GM13976 (cell line): ENCODE data around the gene CCDC91.

Source experiments
- DNase-seq: peaks from one replicate; pipeline ENCODE4 v3.0.0; 2012; ENCODE audit warnings: low spot score
- in situ Hi-C: fragments of 300-500 bp; cut with MboI; formaldehyde crosslinking; loops from one replicate; pipeline ENCODE4 v1.12.0; 2022; ENCODE audit warnings: low sequenced_read_pairs, mixed read lengths, inconsistent platforms; ENCODE audit not compliant: unreplicated experiment
- TF ChIP-seq, protein P1 (sequence below): IDR thresholded peaks from 2 replicates; pipeline ENCODE4 v1.5.1; 2012; ENCODE audit warnings: borderline replicate concordance, mild to moderate bottlenecking; ENCODE audit not compliant: insufficient read depth; ENCODE audit errors: extremely low read depth, missing control alignments, control extremely low read depth

CCDC91 gene, protein sequence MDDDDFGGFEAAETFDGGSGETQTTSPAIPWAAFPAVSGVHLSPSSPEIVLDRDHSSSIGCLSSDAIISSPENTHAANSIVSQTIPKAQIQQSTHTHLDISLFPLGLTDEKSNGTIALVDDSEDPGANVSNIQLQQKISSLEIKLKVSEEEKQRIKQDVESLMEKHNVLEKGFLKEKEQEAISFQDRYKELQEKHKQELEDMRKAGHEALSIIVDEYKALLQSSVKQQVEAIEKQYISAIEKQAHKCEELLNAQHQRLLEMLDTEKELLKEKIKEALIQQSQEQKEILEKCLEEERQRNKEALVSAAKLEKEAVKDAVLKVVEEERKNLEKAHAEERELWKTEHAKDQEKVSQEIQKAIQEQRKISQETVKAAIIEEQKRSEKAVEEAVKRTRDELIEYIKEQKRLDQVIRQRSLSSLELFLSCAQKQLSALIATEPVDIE

DNA sequence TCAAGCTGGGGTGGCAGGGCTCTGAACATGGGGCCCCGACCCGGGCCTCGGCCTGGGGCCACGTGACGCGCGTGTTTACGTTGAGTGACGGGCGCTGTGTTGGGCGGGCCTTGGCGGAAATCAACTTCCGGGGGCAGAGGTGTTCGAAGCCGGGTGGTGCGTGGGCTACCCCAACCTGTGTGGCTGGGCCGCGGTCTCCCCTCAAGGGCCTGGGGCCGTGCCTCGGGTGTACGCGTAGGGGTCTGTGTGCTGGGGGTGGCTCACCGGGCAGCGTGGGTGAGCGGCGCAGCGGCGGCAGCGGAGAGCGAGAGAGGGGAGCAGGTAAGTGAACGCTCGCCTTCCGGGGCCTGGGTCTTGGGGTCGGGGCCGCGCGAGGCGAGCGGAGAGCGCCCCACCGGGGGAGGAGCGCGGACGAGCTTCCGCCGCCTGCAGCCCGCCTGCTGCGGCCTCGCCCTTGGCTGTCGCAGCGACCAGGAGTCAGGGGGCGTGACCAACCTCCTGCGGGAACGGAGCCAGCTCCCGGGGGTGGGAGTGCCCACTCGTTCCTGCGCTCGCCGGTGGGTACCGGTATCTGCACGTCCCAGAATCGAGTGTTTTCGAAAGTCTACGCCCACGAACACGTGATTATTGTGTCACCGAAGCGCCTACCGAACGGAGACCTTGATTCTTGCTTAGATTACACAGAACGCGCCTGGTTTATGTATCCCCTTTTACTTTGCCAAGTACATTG lies at the start of gene CCDC91:
CCDC91 (plus strand) TSS at position 136 of the 730 bp plus-strand sequence. CDS start 66,760 bp downstream, outside the sequence.
- in situ Hi-C loops = no loop called here
- DNase-seq = peak; percentile 90
- TF ChIP-seq, protein P1, sequence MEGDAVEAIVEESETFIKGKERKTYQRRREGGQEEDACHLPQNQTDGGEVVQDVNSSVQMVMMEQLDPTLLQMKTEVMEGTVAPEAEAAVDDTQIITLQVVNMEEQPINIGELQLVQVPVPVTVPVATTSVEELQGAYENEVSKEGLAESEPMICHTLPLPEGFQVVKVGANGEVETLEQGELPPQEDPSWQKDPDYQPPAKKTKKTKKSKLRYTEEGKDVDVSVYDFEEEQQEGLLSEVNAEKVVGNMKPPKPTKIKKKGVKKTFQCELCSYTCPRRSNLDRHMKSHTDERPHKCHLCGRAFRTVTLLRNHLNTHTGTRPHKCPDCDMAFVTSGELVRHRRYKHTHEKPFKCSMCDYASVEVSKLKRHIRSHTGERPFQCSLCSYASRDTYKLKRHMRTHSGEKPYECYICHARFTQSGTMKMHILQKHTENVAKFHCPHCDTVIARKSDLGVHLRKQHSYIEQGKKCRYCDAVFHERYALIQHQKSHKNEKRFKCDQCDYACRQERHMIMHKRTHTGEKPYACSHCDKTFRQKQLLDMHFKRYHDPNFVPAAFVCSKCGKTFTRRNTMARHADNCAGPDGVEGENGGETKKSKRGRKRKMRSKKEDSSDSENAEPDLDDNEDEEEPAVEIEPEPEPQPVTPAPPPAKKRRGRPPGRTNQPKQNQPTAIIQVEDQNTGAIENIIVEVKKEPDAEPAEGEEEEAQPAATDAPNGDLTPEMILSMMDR = no peak

DNA sequence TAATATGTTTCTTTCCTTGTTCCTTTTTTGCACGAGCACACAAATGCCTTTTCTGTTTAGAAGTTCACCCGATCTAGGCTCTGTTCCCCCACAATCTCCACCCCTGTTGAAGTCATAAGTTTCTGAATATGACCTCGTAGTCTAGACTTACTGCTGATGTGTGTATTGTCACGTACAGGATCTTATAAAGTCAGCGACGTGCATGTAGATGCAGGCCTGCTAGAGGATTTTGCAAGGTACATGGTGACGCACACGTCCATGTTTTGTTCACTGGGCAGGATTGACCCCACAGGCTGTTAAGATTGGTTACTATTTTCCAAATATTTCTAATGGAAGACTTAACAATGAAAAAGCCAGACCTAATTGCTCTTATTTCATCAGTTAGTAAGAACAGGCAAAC lies 46.2 kb upstream of the CCDC91 start:
- in situ Hi-C loops = no loop called here
- no peak for DNase-seq
- TF ChIP-seq, protein P1 = no peak

DNA sequence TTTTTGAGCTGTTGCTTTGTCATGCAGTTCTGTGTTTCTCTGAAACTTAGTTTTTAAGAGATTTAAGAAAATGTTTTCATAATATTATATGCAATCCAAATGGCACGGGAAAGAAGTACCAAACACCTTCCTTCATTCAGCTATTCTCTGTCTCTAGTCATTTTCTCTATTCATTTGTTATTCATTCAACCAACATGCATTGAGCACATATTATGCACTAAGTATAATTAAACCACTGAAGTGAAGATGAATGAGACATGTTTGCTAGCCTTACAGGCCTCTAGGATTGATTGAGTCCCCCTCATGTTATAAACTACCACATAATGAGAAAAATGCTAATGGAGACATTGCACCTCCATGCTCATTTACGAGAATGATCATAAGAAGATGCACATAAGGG lies 45.7 kb upstream of the CCDC91 start:
- TF ChIP-seq, protein P1 = no peak
- in situ Hi-C loops = no loop called here

DNA sequence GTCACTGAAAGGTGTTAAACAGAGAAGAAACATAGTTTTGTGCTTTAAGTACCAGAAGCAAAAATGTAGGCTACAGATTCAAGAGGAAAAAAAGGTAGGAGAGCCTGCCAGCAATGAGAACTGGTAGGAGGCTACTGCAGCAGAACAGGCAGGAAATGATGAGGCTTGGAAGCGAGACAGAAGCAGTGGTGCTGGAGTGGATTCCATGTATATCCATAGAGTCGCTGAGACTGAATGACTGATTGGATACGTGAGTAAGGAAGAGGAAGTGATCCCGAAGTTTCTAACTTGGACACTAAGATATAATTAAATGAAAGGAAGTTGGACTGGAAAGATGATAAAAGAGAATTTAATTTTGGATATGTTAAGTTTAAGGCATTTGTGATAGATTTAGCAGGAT lies 45.0 kb upstream of the CCDC91 start:
- TF ChIP-seq, protein P1 = no peak
- in situ Hi-C loops = no loop called here
- DNase-seq = no peak

More for the DNA sequence above, 45.7 kb upstream of the CCDC91 start:
- no peak for DNase-seq

DNA sequence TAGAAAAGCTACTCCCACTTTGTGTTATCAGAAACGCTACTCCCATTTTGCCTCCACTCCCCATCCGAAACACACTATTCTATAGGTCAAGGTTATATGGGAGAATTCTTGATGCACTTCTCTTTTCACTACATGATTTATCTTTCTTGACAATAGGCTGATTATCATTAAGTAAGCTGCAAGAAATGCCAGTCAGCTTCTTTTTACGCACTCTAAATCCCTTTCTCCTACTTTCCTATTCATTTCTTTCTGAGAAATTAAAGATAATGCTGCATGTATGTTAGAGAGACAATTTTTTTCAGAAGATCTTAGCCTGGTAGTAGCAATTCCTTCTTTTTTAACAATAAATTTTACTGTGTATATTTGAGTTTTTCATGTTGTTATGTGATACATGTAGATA lies 41.0 kb upstream of the CCDC91 start:
- in situ Hi-C loops = no loop called here
- DNase-seq = no peak
- TF ChIP-seq, protein P1 = no peak

DNA sequence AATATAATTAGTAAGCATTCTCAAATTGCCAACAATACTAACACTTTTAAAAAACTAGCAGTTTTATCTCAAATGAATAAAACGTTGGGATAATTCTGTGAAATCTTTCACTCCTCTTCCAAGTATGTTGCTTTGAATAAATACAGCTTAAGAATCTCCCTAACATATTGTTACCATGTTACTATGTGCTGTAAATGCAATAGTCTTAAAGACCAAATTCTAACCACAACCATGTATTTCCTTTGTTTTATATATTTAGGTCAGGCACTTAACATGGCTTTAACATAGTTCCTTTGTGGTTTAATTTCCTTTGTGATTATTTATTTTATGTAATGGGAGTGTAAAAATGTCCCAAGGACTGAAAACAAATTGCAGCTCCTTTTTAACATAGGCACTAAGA lies 33.9 kb upstream of the CCDC91 start:
- in situ Hi-C loops = no loop called here
- no peak for DNase-seq
- TF ChIP-seq, protein P1 = no peak
